Spinal cord (tissue), 10 donors: ENCODE data around the gene STAT6. TPM values are rescaled to one million over a fixed set of nuclear protein-coding genes. Genes with fewer than 3 reads are reported as not detected.

Source experiments
- DNase-seq, 6 donors: peaks; one replicate each; pipeline versions ENCODE4 v3.0.0 to v3.0.0-alpha.2; 2013 to 2015; ENCODE audit warnings: low spot score in 6 of 6, low read depth in 4 of 6
- H3K27ac ChIP-seq: one replicate; pipeline ENCODE4 v1.5.1; 2013; ENCODE audit warnings: low read depth, low read length, control low read depth
- H3K27me3 ChIP-seq: one replicate; pipeline ENCODE4 v1.6.1; 2013; ENCODE audit warnings: low read length; ENCODE audit not compliant: control insufficient read depth, insufficient read depth
- H3K36me3 ChIP-seq: one replicate; pipeline ENCODE4 v1.6.1; 2013; ENCODE audit warnings: low read length; ENCODE audit not compliant: control insufficient read depth, insufficient read depth
- H3K4me1 ChIP-seq: one replicate; pipeline ENCODE4 v1.6.1; 2013; ENCODE audit warnings: low read length; ENCODE audit not compliant: control insufficient read depth, insufficient read depth
- H3K4me3 ChIP-seq: one replicate; pipeline ENCODE4 v1.5.1; 2013; ENCODE audit warnings: low read depth, low read length, control low read depth
- H3K9me3 ChIP-seq: one replicate; pipeline ENCODE4 v1.6.1; 2013; ENCODE audit warnings: low read length; ENCODE audit not compliant: control insufficient read depth, insufficient read depth
- WGBS: methylation state at CpG from one replicate; pipeline ENCODE4 v1.1.5; 2013; ENCODE audit warnings: missing lambda C conversion rate; ENCODE audit not compliant: insufficient coverage; 5-methylcytosine and 5-hydroxymethylcytosine counted together
- polyA plus RNA-seq, 2 donors: library from polyadenylated mRNA; unstranded; fragments of 120-200 nt; gene quantifications; one replicate each; pipeline ENCODE4 v1.2.1, GENCODE V29; 2013; ENCODE audit not compliant: insufficient read length in 2 of 2
- total RNA-seq, 2 donors: library from RNA; depleted of rRNA in 1 of 2; stranded (reverse); fragments of 120-200 nt in 1 of 2; fragments of >200 nt in 1 of 2; gene quantifications; one replicate each; pipeline versions ENCODE4 v1.2.3 to v1.2.4, GENCODE V29; 2013 to 2014
- donor health status: healthy.

STAT6 gene
- total and polyA plus RNA-seq, 4 donors: 19.7 to 58.0 (median 33.0) TPM

DNA sequence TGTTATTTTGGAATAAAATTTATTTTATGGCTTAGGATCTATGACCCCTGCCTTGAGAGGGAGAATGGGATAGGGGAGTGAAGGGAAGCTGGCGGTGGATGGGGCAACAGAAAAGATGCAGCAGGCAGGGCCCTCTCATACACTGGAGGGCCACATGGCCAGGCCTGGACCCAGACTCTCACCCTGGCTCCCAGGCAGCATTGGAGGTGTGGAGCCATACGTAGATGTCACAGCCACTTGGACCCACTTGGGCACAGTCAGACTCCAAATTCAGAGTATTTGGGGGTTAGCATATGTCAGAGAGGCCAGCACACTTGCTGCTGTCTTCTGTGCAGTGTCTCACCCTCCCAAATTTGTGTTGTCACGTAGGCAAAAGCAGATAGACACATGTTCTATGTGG is 15.7 kb downstream of the STAT6 start:
- WGBS: 90% methylated on average over 3 of the region's 3 CpGs
- no peak for DNase-seq
- Histone ChIP-seq H3K27me3 (no peaks in the 10 kb centered on the region), H3K27ac (no peak overlapping the region), H3K4me1 (peaks cover 44% of the 10 kb centered on the region), H3K9me3 (no peaks in the 10 kb centered on the region), H3K36me3 (peaks cover 63% of the 10 kb centered on the region), H3K4me3 (no peak overlapping the region)

DNA sequence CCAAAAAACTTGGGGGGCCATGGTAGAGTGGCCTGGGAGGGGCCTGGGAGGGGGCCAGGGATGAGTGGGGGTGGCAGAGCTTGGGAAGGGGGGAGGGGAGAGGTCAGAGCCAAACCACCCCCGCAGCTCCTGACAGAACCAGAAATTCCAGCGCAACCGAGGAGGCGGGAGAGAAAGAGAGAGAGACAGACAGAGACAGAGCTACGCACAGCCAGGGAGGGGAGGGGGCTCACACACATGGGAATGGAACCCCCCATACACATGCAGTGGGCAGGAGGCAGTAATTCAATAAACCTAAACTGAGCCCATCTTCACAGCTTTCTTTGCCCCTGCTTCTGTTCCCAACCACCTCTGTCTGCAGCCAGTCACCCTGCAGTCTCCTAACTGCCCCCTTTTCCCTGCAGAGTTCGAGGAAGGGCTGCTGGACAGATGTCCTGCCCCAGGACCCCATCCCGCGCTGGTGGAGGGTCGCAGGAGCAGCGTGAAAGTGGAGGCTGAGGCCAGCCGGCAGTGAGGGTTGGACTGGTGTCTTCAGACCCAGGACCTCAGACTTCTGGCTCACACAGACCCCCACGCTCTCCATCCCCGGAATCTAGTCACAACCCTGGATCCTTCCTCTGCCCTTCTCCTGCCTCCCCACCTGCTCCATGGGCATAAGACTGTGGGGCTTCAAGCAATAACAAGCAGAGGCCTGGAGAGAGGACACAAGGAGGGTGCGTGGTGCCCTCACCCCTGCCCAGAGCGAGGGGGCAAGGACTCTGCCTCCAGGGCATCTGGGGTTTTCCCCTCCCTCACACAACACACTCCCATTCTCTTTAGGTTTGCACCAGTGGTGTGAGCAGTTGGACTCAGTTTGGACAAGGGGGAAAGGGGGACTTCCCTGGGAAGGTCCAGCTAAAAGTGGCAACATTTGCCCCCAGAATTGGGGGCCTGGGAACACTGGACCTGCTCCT is 16.7 kb downstream of the STAT6 start:
- peak overlapping the region; percentile 35 for H3K27ac ChIP-seq
- no peaks in the 10 kb centered on the region for H3K27me3 ChIP-seq
- DNase-seq: no peak
- WGBS: 79% methylated on average over 6 of the region's 15 CpGs
- H3K4me1 ChIP-seq: peaks cover 54% of the 10 kb centered on the region
- no peaks in the 10 kb centered on the region for H3K9me3 ChIP-seq
- peaks cover 64% of the 10 kb centered on the region for H3K36me3 ChIP-seq
- no peak overlapping the region for H3K4me3 ChIP-seq

DNA sequence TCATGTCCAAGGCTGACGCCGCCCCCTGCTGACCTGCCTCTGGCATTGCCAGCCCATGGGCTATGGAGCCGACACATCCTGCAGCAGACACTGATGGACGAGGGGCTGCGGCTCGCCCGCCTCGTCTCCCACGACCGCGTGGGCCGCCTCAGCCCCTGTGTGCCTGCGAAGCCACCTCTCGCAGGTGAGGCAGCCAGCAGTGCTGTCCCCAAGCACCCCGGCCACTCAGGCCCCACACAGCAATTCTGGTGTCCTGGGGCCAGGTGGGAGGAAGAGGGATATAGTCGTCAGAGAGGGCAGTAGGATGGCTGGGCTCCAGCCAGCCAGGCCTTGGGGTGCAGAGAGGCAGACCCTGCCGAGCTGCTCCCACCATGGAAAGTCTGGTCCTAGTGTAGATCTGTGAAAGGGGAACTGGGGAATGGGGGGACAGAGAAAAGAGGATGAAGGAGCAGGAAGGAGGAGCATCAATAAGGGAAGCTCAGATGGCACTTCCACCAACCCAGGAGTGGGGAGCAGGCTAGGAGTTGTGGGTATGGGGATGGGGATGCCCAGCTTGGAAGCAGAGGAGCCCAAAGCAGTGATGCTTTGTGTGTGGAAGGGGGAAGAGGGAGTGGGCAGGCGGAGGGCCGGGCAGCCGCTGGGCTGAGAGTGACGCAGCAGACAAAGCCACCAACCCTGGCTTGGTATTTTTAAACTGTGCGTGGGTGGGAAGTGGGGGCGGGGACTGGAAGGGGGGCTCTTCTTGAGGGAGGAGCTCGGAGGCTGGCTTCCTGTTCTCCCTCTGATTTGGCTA is 17.6 kb downstream of the STAT6 start:
- 38% methylated on average over 20 of the region's 24 CpGs for WGBS
- H3K9me3 ChIP-seq: no peaks in the 10 kb centered on the region
- H3K4me1 ChIP-seq: peaks cover 55% of the 10 kb centered on the region
- H3K36me3 ChIP-seq: peaks cover 64% of the 10 kb centered on the region
- H3K27ac ChIP-seq: peak overlapping the region; percentile 67
- peak in 2 of 6 donors; percentile 65 to 73 for DNase-seq
- no peaks in the 10 kb centered on the region for H3K27me3 ChIP-seq
- peak overlapping the region; percentile 5 for H3K4me3 ChIP-seq

DNA sequence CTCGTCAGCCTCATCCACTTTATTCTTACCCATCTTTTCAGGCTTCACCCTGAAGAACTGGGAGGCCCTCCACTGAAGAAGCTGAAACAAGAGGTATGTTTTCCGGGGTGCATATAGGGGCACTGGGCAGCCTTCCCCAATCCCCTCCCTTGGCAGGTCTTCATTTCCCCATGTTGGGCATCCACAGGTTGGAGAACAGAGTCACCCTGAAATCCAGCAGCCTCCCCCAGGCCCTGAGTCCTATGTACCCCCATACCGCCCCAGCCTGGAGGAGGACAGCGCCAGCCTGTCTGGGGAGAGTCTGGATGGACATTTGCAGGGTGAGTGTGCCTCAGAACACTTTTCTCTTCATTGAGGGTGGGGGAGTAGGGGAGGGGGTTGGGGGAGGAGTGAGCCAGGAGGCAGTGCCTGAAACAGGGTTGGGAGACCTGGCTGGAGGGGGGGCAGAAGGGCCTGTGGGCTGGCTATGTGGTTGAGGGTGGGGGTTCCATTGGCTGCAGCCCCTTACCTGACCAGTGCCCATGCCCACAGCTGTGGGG is 18.2 kb downstream of the STAT6 start:
- WGBS: 85% methylated on average over 3 of the region's 4 CpGs
- H3K4me1 ChIP-seq: peaks cover 61% of the 10 kb centered on the region
- H3K4me3 ChIP-seq: no peak overlapping the region
- H3K36me3 ChIP-seq: peaks cover 64% of the 10 kb centered on the region
- DNase-seq: no peak
- peak overlapping the region; percentile 67 for H3K27ac ChIP-seq
- H3K9me3 ChIP-seq: no peaks in the 10 kb centered on the region
- no peaks in the 10 kb centered on the region for H3K27me3 ChIP-seq

DNA sequence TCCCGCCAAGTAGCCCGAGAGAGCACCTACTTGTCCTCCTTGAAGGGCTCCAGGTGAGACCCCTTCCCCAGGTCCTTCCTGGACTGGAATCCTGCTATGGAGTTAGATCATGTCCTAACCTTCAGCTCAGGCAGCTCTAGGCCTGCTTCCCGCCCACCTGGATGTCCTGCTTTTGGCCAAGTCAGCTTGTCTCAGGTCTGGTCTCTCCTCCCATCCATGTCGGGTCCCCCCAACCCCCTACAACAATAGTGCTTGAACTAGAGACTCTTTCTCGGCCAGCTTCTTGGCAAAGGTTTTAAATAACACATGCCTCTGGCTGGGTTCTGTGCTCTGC is 18.7 kb downstream of the STAT6 start:
- Histone ChIP-seq H3K4me1 (peaks cover 66% of the 10 kb centered on the region), H3K27ac (no peak overlapping the region), H3K9me3 (no peaks in the 10 kb centered on the region), H3K4me3 (no peak overlapping the region), H3K27me3 (no peaks in the 10 kb centered on the region), H3K36me3 (peaks cover 64% of the 10 kb centered on the region)
- no peak for DNase-seq
- WGBS: 79% methylated on average over 5 of the region's 5 CpGs

DNA sequence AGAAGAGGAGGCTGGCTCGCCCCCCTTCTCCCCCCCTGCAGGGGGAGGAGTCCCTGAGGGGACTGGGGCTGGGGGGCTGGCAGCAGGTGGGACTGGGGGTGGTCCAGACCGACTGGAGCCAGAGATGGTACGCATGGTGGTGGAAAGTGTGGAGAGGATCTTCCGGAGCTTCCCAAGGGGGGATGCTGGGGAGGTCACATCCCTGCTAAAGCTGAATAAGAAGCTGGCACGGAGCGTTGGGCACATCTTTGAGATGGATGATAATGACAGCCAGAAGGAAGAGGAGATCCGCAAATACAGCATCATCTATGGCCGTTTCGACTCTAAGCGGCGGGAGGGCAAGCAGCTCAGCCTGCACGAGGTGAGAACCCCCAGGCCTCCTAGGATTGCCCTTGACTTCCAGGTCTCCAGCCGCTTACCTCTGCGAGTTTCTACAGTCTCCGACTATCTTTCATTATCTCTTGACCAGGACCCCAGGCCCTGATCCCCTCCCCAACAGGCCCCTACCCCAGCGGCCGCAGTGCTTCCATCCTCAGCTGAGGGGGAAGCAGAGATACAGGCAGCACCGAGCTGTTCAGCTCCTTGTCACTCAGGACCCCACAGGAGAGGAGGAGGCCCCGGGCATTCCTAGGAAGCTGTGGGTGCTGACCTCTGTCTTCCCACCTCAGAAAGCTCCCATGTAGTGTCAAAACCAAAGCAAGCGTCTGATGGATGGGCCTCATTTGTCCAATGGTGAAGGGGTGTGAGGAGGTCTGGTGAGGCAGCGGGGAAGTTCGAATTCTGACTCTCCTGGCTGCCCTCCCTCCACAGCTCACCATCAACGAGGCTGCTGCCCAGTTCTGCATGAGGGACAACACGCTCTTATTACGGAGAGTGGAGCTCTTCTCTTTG is 19.3 kb downstream of the STAT6 start:
- no peak for DNase-seq
- 85% methylated on average over 18 of the region's 25 CpGs for WGBS
- Histone ChIP-seq H3K36me3 (peaks cover 63% of the 10 kb centered on the region), H3K27ac (peak overlapping the region; percentile 95), H3K9me3 (no peaks in the 10 kb centered on the region), H3K4me1 (peaks cover 71% of the 10 kb centered on the region), H3K4me3 (no peak overlapping the region), H3K27me3 (no peaks in the 10 kb centered on the region)

DNA sequence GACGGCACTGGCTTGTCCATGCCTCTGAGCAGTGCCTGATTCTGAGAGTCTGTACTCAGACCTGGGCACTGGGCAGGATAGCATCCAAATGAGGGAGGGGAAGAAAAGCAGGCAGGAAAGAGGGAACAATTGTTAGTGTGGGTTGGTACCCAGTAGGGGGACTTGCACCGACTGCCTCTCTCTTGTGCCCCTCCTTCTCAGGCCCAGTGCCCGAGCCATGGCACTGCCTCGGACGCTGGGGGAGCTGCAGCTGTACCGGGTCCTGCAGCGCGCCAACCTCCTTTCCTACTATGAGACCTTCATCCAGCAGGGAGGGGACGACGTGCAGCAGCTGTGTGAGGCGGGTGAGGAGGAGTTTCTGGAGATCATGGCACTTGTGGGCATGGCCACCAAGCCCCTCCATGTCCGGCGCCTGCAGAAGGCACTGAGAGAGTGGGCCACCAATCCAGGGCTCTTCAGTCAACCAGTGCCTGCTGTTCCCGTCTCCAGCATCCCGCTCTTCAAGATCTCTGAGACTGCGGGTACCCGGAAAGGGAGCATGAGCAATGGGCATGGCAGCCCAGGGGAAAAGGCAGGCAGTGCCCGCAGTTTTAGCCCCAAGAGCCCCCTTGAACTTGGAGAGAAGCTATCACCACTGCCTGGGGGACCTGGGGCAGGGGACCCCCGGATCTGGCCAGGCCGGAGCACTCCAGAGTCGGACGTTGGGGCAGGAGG is 20.1 kb downstream of the STAT6 start:
- WGBS: 75% methylated on average over 10 of the region's 22 CpGs
- H3K36me3 ChIP-seq: peaks cover 55% of the 10 kb centered on the region
- DNase-seq: peak in 1 of 6 donors; percentile 71
- no peaks in the 10 kb centered on the region for H3K9me3 ChIP-seq
- peak overlapping the region; percentile 83 for H3K4me3 ChIP-seq
- H3K4me1 ChIP-seq: peaks cover 79% of the 10 kb centered on the region
- no peaks in the 10 kb centered on the region for H3K27me3 ChIP-seq
- H3K27ac ChIP-seq: peak overlapping the region; percentile 95

DNA sequence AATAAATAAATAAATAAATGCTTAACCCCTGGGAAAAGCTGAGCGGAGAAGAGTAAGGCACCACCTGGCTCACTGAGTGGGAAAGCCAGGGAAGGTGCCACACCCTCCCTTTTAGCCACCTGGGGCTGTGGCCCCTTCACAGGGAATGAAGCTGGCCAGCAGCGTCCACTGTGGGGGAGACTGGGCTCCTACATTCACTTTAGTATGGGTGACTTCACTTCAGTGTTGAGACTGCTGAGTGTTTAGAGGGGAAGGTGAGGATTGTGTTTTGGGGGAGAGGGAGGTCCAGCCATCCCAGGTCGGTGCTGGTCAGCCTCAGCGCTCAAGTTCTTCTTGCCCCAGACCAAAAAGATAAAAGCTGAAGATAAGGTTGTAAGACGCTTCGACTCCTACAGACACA is 20.7 kb downstream of the STAT6 start:
- no peaks in the 10 kb centered on the region for H3K9me3 ChIP-seq
- 65% methylated on average over 6 of the region's 6 CpGs for WGBS
- no peaks in the 10 kb centered on the region for H3K27me3 ChIP-seq
- H3K4me3 ChIP-seq: peak overlapping the region; percentile 83
- peaks cover 82% of the 10 kb centered on the region for H3K4me1 ChIP-seq
- H3K36me3 ChIP-seq: peaks cover 50% of the 10 kb centered on the region
- peak overlapping the region; percentile 95 for H3K27ac ChIP-seq
- DNase-seq: no peak
